SW 1271 (cell line): ENCODE results near the gene LRRC51.

Experiments
- DNase-seq, 2 experiments: peaks; one replicate each; lab custom pipeline; 2025; lab: John Stamatoyannopoulos, UW

LRRC51 gene

DNA sequence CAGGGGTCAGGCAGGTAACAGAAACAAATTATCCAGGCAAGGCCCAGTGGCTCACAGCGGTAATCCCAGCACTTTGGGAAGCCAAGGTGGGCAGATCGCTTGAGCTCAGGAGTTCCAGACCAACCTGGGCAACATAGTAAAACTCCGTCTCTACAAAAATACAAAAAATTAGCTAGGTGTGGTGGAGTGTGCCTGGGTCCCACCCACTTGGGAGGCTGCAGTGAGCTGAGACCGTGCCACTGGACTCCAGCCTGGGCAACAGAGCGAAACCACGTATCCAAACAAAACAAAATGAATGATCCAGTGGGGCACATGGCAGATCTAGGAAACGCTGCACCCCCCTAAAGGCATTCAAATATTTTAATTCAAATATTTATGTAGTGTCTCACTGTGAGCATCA is 10.2 kb upstream of the LRRC51 start:
- DNase-seq = no peak

DNA sequence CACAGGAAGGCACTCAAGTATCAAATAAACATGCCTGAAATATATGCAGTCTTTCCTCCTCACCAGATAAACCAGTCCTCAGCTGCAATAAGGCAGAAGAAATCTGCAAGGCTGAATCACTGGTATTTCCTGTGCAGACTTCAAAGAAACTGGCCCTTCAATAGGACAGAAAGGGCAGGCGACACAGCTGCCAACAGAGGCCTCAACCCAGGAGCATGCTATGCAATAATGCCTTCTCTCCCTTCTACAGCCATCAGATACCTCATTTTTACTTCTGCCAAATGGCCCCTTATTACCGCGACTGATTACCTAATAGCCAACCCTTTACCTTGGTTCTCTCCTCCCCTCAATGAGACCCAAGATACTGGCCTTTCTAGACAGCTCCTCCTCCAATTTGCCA is 8.3 kb upstream of the LRRC51 start:
- peak; percentile 74 to 89 for DNase-seq

DNA sequence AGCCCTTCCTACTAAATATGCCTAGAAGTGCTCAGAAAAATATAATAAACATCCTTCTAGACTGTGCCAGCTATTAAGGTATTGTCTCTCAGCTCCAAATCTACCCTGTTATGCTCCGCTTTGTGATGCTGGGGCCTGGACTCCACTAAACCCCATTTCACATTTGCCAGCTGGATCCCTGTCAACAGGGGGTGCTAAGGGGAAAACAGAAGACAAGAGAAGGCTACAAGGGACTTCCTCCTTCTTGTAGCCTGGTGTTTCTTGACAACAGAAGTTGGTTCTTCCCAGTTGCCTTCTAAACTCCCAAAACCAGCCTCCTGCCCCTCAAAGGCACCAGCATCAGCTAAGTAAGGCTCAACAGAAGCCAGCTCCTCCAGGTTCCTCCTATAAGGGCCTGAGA is 5.5 kb upstream of the LRRC51 start:
- DNase-seq = peak; percentile 11 to 16

DNA sequence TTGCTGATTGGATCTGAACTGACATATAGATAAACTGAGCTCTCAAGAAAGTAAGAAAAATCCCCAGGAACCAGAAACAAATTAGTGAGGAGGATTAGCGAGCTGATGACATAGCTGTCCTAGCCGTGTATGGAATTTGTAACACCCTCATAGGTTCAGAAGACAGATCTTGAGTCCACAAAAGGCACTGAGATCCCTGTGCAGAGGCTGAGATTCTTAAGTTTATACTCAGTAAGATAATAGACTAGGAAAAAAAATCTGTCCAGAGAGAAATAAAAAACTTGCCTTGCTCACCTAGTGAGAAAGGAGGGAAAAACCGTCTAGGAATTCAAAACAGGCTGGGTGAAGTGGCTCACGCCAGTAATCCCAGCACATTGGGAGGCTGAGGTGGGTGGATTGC is 4.9 kb upstream of the LRRC51 start:
- no peak for DNase-seq

DNA sequence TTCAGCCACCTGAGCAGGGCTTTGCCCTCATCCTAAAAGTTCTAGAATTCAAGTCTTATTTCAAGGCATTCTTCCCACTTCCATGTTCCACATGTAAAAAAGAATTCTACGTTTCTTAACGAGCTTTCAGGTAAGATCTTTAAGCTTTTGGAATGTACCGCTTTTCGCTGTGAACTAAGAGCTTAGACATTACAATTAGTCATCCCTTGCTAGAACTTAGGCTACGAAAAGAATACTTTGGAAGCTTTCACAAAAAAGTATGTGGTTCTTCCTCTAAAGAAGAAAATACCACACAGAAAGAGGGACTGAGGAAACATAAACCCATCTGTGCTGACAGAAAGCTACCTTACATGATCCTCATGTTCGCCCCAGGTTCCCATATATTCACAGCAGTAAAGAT is 2.2 kb upstream of the LRRC51 start:
- DNase-seq = no peak

DNA sequence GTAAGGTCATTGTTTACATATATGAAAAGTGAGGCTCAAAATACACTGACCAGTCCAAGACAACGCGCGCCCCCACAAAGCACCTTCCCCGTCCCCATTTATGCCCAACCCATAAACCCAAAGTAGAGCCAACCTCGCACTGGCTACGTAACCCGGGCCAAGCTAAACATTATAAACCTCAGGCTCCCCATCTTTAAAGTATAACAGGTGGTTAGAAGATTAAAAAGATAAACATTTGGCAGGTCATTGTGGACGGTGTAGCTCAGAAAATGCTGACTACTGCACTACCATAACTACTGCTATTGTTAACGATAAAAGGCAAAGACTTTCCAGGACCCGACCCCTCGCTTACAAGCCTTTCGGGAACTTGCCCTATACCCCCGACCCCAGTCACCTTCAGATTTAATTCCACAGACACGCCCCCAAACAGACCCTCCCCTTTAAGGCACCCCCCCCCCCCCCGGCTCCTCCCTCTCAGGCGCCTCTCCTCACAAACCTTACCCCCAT is 778 bp upstream of the LRRC51 start:
- DNase-seq = no peak

DNA sequence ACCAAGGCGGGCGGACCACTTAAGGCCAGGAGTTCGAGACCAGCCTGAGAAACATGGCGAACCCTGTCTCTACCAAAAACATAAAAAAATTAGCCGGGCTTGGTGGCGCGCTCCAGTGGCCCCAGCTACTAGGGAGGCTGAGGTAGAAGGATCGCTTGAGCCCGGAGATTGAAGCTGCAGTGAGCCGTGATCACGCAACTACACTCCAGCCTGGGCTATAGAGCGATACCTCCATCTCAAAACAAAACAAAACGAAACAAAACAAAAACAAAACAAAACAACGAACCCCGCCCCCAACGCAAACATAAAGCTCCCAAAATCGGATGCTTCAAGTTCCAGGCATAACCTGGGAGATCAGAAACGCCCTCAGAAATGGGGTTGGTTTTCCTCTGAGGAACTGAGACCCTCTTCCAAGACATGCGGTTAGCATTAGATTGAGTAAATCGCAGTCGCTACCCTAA is 564 bp downstream of the LRRC51 start:
- DNase-seq = no peak

DNA sequence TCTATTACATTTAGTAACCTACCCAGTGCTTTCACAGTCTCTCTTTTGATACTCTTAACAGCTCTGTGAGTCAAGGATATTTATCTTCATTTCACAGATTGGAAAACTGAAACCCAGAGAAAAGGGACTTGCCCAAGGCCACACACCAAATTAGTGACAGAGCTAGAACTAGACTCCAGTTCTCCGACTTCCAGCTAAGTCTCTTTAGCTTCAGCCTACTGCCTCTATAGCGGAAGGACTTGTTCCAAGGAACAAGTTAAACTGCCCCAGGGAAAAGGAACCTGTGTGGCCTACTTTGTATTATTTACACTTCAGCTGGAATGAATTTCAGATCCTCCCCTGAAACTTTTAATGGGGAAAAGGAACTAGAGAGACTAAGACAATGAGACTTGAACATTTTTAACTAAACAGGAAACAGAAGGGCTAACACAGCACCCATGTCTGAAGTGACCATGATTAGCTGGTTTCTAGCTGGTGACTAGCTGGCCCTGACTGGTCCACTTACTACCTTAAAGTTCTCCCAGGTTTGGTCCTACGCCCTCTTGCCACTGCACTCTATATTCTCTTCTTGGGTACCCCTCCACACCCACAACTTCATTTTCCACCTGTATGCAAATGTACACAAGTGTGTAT is 1.3 kb downstream of the LRRC51 start:
- DNase-seq = no peak

DNA sequence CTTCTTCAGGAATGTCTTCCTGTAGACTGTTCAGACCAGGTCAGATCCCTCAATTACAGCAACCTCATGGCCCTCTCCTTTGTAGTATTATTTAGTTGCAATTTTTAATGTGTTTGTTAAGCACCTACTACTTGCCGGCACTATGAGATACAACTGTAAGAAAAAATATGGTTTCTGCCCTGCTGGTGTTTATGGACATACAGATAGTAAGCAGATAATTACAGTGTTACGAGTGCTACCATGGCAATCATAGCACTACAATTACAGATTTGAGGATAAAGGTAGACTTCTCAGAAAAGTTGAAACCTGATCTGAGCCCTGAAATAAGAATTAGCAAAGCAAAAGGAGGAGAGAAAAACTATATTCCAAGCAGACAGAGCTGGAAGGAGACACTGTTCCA is 2.8 kb downstream of the LRRC51 start:
- no peak for DNase-seq

DNA sequence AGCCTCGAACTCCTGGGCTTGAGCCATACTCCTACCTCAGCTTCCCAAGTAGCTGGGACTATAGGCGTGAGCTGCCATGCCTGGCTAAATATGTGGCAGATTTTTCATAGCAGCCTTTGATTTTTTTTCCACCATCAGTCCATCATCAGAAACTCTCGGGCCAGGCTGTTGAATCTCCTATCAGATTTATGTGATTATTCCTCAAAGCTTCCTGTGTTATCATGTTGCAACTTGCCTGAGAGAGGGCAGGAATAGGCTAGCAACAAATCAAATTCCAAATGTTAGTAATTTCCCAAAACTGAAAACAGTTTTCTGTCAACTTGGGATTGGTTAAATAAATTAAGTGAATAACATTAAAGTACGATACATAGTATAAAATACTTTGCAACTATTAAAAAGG is 3.4 kb downstream of the LRRC51 start:
- DNase-seq = no peak

DNA sequence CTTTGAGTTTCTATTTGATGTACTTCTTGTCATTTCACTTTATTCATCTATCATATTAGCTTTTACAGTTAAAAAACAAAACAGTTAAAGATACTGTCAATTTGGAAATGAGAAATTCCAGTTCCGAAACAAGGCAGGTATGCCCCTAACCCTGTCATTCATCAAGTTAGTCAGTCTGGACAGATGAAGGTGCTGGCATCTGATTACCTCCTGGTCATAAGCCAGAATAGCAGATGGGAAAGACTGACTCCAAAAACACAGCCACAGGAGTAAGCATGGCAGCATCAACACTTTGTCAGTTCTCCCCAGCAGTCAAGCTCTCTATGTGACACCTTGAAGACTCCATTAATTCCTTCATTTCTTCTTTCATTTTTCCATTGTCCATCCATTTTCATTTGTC is 4.3 kb downstream of the LRRC51 start:
- DNase-seq = no peak

DNA sequence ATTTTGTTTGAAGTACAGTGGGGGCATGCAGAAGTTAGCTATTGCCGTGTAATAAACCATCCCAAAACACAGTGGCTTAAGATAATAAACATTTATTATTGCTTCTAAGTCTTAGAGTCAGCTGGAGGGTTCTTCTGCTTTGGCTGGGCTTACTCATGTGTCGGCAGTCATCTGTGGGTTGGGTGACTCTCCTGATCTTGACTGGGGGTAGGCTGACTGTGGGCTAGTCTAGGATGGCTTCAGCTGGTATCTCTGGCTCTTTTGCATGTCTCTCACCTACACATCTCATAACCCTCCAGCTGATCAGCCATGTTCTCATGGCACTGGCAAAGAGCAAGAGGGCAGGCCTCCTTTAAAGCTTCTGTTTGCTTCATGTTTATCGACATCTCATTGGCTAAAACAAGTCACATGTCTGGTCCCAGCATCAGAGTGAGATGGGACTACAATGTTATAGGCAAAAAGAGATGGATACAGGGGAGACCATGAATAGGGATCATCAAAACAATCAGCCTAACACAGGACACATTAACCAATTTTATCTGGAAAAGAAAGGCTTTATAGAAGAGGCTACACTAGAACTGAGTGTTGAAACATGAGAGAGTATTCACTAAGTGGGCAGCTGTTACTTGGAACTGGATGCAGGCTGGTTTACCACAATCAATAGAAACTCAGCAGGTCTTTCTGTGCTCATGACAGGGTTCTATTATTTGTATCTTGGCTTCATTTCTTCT is 5.1 kb downstream of the LRRC51 start:
- DNase-seq = no peak

DNA sequence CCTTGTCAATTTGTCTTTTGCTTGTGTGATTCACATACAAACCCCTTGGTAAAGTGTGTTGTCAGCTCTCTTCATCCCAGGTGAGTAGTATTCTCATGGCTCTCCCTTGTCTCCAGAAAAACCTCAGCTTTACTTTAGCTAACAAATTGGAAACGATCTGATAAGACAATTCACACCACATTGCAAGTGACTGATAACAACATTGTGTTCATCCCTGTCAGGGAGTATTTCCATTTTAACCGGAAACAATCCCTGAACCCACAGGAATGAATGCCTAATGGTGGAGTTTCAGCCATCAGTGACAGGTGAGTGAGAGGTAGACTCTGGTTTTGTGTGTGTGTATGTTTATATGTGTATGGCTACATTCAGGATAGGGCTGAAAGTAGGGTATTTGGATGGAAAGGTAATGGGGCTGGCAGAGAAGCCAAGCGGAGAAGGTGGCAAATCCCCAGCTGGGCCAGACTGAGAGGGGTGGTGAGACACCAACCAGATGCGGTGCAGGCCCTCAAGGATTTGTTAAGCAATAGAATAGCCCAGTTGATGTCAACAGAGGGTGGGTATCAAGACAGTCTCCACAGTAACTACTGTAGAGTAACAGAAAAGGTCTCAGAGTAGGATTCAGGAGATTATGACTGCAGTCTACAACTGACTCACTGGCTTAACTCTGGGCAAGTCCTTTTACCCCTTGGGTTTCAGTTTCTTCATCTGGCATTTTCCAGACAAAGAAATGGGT is 7.6 kb downstream of the LRRC51 start:
- DNase-seq = no peak

DNA sequence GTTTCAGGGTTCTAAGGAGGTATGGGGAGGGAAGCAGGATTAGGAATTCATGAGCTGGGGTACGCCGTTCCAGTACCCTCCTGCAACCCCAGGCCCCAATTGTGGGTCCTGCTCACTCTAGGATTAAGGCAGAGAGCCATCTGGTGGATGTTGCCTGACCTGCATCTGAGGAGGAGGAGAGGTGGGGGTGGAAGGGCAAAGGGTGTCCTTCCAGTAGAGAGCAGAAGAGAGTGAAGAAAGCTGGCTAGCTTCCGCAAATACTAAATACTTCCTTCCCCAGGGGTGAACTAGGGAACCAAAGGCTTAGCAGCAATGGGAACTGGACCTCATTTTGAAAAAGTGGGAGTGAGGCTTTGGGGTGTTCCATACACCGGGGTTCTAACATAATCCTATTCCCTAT is 10.6 kb downstream of the LRRC51 start:
- DNase-seq = peak; percentile 13 to 55

DNA sequence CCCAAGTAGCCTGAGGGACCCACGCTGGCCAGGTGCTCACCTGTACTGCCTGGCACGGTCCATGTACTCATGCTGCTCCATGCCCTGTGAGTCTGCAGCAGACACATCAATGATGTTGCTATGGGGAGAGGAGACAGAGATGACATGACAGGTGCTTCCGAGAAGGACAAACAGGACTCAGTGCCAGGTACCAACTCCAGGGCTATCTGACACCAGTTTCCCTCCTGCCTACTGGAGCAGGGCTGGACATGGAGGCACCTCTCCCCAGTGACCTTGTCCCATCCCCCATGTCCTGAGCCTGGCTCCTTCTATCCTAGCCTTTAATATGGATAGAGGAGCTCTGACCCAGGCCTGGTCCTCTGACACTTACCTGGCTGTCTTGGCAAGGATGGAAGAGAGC is 18.1 kb downstream of the LRRC51 start:
- DNase-seq = no peak

DNA sequence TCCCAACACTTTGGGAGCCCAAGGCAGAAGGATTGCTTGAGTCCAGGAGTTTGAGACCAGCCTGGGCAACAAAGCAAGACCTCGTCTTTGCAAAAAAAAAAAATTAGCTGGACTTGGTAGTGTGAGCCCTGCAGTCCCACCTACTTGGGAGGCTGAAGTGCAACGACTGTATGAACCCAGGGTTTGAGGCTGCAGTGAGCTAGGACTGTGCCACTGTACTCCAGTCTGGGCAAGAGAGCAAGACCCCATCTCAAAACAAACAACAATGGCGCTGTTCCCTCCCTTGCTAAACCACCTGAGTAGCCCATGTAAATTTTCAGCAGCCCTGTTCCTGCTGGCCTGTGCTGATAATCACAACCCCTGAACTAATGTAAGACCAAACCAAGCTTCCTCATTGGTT is 19.4 kb downstream of the LRRC51 start:
- no peak for DNase-seq

DNA sequence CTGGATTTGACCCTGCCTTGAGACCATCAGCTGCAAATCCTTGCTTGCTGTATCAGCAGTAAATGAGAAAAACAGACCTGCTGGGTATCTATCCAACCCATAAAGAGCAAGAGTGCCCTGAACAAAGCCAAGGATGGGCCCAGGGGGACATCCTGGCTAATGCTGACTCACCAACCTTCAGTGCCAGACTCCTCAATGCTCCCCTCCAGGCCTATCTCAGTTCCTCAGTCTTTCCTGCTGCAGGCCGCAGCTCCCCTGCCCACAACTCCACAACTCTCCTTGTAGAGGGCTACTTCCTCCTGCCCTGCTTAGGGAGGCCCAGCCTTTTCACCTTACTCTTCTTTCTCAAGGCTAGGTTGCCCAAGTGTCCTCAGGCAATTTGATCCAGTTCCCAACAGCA is 19.8 kb downstream of the LRRC51 start:
- no peak for DNase-seq

DNA sequence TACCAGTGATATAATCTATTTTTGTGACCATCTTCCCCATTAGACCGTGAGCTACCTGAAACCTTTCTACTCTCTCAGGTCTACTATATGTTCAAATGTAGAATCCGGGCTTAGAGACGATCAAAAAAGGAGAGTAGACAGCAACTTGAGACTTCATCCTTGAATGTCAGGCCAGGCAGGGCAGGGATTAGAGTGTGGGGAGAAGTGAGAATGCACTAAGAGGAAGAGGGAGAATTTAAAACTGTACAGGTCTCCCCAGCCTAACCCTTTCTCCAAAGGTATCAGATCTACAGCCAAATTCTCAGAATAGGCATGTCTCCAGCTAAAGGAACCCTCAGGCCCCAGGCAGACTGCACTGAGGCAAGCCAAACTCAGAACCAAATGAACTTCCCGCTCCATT is 21.5 kb downstream of the LRRC51 start:
- no peak for DNase-seq

DNA sequence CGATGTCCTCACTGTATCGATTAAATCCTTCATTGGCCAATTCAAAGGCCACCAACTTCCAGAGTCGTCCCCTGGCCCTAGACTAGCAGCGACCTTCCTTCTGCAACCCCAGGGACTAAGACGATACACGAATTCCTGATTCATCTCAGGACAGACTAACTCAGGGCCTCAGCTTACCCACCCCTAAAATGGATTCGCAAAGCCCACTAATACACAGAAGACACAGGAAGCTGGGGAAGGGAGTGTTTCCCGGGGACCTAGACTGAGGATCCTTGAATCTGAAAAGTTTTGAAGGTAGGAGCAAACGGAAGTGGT is 21.9 kb downstream of the LRRC51 start:
- no peak for DNase-seq

DNA sequence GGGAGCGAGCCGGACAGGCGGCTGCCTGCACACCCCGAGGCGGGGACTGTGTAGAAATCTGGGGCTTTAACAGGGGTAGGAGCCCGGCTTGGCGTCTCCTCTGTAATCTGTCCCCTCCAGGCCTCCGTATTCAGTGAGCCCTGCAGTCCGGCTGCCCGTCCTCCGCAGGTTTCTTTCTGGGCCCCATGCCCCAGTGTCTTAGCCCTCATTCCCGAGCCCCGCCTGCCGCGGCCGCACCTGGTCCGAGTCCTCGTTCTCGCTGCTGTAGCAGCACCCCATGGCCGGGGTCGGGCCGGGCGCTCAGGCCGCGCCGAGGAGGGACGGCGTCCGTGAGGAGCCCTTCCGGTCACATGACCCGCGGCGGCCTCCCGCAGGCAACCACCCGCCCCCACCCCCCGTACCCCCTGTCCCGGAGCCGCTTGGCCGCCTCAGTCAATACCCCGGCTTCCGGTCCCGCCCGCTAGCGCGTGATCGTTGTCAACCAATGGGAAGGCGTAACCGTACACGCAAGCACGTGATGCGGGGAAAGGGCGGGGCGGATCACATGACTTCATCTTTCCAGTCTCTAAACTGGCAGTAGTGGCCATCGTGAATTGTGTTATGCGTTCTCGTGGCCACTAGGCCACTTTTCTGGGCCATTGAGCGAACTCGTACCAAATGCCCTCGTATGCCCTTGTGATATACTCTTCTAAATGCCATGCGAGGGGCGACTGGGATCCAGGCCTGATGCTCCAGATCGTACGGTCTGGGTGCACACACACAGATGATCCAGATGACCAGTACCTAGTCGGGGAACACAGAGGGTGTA is 22.5 kb downstream of the LRRC51 start, which contains the start of gene LAMTOR1:
Gene LAMTOR1 (minus strand): TSS at position 352 of the 808 bp plus-strand sequence. CDS start 73 bp downstream, at position 279.
- DNase-seq = peak; percentile 98

DNA sequence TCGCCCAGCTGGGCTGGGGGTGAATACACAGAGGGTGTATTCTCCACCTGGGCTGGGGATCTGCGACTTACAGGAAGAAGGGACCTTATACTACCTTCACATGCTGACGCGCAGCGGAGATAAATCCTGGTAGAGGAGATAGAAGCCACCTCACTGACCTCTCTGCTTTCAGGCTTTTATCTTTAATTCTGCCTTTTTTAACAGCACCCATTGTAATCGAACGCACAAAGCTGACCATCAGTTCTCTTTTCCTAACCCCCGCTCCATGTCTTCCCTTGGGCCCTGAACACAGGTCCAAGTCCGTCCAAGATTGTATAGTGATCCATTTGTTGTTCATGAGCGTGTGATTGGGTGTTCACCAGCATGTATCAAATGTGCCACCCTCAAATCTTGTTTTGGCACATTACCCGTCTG is 23.1 kb downstream of the LRRC51 start:
- DNase-seq = no peak

DNA sequence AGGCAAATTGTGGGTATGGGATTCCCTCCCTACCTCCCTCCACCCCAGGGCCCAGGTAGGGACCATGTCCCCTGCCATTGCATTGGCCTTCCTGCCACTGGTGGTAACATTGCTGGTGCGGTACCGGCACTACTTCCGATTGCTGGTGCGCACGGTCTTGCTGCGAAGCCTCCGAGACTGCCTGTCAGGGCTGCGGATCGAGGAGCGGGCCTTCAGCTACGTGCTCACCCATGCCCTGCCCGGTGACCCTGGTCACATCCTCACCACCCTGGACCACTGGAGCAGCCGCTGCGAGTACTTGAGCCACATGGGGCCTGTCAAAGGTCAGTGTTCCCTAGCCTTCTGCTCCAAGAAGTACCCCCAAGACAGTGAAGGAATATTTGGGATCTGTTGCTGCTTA is 25.2 kb downstream of the LRRC51 start, which contains the start of gene TOMT:
Gene TOMT (plus strand): TSS at position 37 of the 400 bp plus-strand sequence. CDS start 28 bp downstream, at position 65.
- DNase-seq = no peak
